SK-N-SH treated with all-trans-retinoic acid at 6 μM for 48 hours (cell line): ENCODE measurements around the gene ZNF813.

ENCODE experiments used
- TOX ChIP-seq: fragments of 250-450 bp; sonication (Bioruptor Pico); IDR thresholded peaks from 2 replicates; pipeline ENCODE4 v1.8.0; 2021; ENCODE audit warnings: mild to moderate bottlenecking, moderate library complexity, borderline replicate concordance
- ZNF70 ChIP-seq: fragments of 450-650 bp; formaldehyde crosslinking; IDR thresholded peaks from 2 replicates; pipeline ENCODE4 v1.5.0; 2020; ENCODE audit warnings: mild to moderate bottlenecking, moderate library complexity
- TF ChIP-seq, protein P1 (sequence below): fragments of 250-450 bp; sonication (Bioruptor Pico); IDR thresholded peaks from 2 replicates; pipeline ENCODE4 v1.5.1; 2021; ENCODE audit warnings: mild to moderate bottlenecking, moderate library complexity
- TF ChIP-seq, protein P2 (sequence below): fragments of 250-450 bp; sonication (Bioruptor Pico); IDR thresholded peaks from 2 replicates; pipeline ENCODE4 v1.5.0; 2020; ENCODE audit warnings: mild to moderate bottlenecking, moderate library complexity

DNA sequence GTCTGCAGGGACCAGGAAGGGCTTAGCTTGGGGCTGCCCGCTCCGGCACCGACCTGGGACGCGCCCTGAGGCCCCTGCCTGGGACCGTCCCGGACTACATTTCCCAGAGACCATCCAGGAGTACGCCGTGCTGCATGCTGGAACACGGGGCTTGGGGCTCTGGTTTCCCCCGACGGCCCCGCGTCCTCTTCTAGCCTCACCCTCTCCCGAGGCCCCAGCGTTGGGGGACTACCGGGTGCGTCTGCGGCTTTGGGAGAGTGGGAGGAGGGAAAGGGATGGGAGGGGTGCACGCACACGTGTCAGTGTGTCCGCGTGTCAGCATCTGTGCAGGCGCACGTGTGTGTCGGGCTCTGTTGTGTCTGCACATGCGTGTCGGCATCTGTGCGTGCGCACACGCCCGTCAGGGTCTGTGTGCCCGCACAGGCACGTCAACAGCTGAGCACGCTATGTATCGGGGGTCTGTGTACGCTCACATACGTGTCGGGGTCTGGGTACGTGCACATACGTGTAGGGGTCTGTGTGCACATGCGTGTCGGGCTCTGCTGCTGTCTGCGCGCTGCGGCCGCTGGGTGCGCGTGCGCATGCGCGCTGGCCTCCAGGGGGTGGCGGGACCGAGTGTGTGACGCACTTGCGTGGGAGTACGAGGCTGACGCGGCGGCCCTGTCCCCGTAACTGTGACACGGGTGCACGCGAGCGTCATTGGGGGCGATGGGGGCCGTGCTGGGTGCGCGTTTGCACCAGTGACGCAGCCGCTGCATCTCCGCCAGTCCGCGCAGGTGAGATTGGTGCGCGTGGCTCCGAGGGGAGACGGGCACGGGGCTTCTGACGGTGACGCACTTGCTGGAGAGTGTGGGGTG lies 70.2 kb downstream of the ZNF813 start, which contains the start of gene ZNF331:
- TF ChIP-seq ZNF70 (no peak), TOX (CRISPR knock-in tag) (no peak)
- TF ChIP-seq, protein P1, sequence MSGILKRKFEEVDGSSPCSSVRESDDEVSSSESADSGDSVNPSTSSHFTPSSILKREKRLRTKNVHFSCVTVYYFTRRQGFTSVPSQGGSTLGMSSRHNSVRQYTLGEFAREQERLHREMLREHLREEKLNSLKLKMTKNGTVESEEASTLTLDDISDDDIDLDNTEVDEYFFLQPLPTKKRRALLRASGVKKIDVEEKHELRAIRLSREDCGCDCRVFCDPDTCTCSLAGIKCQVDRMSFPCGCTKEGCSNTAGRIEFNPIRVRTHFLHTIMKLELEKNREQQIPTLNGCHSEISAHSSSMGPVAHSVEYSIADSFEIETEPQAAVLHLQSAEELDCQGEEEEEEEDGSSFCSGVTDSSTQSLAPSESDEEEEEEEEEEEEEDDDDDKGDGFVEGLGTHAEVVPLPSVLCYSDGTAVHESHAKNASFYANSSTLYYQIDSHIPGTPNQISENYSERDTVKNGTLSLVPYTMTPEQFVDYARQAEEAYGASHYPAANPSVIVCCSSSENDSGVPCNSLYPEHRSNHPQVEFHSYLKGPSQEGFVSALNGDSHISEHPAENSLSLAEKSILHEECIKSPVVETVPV (CRISPR knock-in tag): no peak
- TF ChIP-seq, protein P2, sequence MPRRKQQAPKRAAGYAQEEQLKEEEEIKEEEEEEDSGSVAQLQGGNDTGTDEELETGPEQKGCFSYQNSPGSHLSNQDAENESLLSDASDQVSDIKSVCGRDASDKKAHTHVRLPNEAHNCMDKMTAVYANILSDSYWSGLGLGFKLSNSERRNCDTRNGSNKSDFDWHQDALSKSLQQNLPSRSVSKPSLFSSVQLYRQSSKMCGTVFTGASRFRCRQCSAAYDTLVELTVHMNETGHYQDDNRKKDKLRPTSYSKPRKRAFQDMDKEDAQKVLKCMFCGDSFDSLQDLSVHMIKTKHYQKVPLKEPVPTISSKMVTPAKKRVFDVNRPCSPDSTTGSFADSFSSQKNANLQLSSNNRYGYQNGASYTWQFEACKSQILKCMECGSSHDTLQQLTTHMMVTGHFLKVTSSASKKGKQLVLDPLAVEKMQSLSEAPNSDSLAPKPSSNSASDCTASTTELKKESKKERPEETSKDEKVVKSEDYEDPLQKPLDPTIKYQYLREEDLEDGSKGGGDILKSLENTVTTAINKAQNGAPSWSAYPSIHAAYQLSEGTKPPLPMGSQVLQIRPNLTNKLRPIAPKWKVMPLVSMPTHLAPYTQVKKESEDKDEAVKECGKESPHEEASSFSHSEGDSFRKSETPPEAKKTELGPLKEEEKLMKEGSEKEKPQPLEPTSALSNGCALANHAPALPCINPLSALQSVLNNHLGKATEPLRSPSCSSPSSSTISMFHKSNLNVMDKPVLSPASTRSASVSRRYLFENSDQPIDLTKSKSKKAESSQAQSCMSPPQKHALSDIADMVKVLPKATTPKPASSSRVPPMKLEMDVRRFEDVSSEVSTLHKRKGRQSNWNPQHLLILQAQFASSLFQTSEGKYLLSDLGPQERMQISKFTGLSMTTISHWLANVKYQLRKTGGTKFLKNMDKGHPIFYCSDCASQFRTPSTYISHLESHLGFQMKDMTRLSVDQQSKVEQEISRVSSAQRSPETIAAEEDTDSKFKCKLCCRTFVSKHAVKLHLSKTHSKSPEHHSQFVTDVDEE (CRISPR knock-in tag): no peak
